Measurements from ENCODE around the gene CR2. TPM values are rescaled to one million over a fixed set of nuclear protein-coding genes. Genes with fewer than 3 reads are reported as not detected.

CR2 gene
- total and polyA plus RNA-seq, 2 of the 4 experiments (the other 2 are of a cell fraction), result not detected

GRCh38 chr1:207504438-207504837 is 50.3 kb downstream of the CR2 start:
- intact Hi-C loops (cut with micrococcal nuclease), result loop anchor here (5.0 kb wide), 1 partner anchor 767 kb away; no protein-coding TSS in a partner anchor
- ATAC-seq (ENCODE audit: low read depth), result no peak
- H3K14ac ChIP-seq (replicated peaks; ENCODE audit: low read depth, low read length), result no peak overlapping the region

More at GRCh38 chr1:207504438-207504837, 50.3 kb downstream of the CR2 start:
- H4K5ac ChIP-seq (ENCODE audit: low read depth, low read length), result no peak overlapping the region
- no peak overlapping the region for H2AK9ac ChIP-seq (replicated peaks; ENCODE audit: low read depth, low read length, poor library complexity)
- H3K4me2 ChIP-seq (ENCODE audit: low read depth, low read length), result no peak overlapping the region
- H3K36me3 ChIP-seq (ENCODE audit: control insufficient read depth, insufficient read depth, low read length), result no peaks in the 10 kb centered on the region
- no peaks in the 10 kb centered on the region for H4K20me1 ChIP-seq (ENCODE audit: insufficient read depth, low read length)
- no peak overlapping the region for H3K23ac ChIP-seq (ENCODE audit: low read depth, low read length)
- peaks cover 5% of the 10 kb centered on the region for H3K27me3 ChIP-seq (ENCODE audit: control insufficient read depth, insufficient read depth, low read length)
- POLR2A ChIA-PET (ENCODE audit: unreplicated experiment), result no interaction called here
- H2AFZ ChIP-seq (replicated peaks; ENCODE audit: low read length, poor library complexity), result no peak overlapping the region
- H3K9ac ChIP-seq (ENCODE audit: low read depth, low read length), result no peak overlapping the region
- no peak overlapping the region for H2BK120ac ChIP-seq (ENCODE audit: low read depth, low read length)
- no peak overlapping the region for H2BK15ac ChIP-seq (ENCODE audit: low read depth, low read length)
- H4K91ac ChIP-seq (ENCODE audit: insufficient read depth, low read depth, low read length), result no peak overlapping the region
- H3K56ac ChIP-seq (ENCODE audit: extremely low read depth, insufficient read depth, low read length), result no peak overlapping the region
- no peaks in the 10 kb centered on the region for H3K4me1 ChIP-seq (ENCODE audit: control insufficient read depth, insufficient read depth, low read length)
- no peaks in the 10 kb centered on the region for H3K9me3 ChIP-seq (ENCODE audit: control insufficient read depth, insufficient read depth, low read length)
- H3K4ac ChIP-seq (ENCODE audit: low read depth, low read length), result no peak overlapping the region
- H2BK20ac ChIP-seq (ENCODE audit: low read depth, low read length), result no peak overlapping the region
- H3K79me1 ChIP-seq (ENCODE audit: low read depth in 1 of 2, low read length in 2 of 2), result no peaks in the 10 kb centered on the region
- BruUV-seq (replicated peaks), result no TSS peak
- H2BK5ac ChIP-seq (ENCODE audit: low read depth, low read length, poor library complexity, severe bottlenecking), result no peak overlapping the region
- no peaks in the 10 kb centered on the region for H3K9me1 ChIP-seq (ENCODE audit: insufficient read depth, low read length)
- no peak overlapping the region for H3K18ac ChIP-seq (ENCODE audit: low read depth, low read length)
- dilution Hi-C loops (cut with HindIII; ENCODE audit: low sequenced_read_pairs, unreplicated experiment), result no loop called here
- no peak overlapping the region for H2AK5ac ChIP-seq (ENCODE audit: low read depth, low read length)
- H3K4me3 ChIP-seq (ENCODE audit: insufficient read depth, low read depth, low read length), result no peak overlapping the region
- DNase-seq, result no peak
- in situ Hi-C loops (cut with MboI; ENCODE audit: low sequenced_read_pairs), result no loop called here
- TF ChIP-seq CHD1 (IDR thresholded peaks at IDR 0.05; ENCODE audit: low read depth, low read length) (no peak), RAD21 (IDR thresholded peaks at IDR 0.05; ENCODE audit: low read length) (no peak), RCOR1 (IDR thresholded peaks at IDR 0.05; ENCODE audit: insufficient replicate concordance, low read length) (no peak), POLR2A (IDR thresholded peaks at IDR 0.05; ENCODE audit: low read depth, low read length) (no peak), FOS (IDR thresholded peaks at IDR 0.05; ENCODE audit: low read depth, low read length) (no peak), ELK1 (IDR thresholded peaks at IDR 0.05; ENCODE audit: borderline replicate concordance, low read depth, low read length) (no peak), SMC3 (IDR thresholded peaks at IDR 0.05; ENCODE audit: low read depth, low read length) (no peak), CTCF (conservative IDR thresholded peaks at IDR 0.05; ENCODE audit: low read depth, low read length) (no peak), CEBPB (IDR thresholded peaks at IDR 0.05; ENCODE audit: low read depth, low read length) (no peak), BHLHE40 (IDR thresholded peaks at IDR 0.05; ENCODE audit: low read depth, low read length) (no peak), MAFK (IDR thresholded peaks at IDR 0.05; ENCODE audit: low read depth, low read length) (no peak)
- no peak overlapping the region for H4K8ac ChIP-seq (ENCODE audit: low read depth in 2 of 2, low read length in 2 of 2)
- no peak overlapping the region for H3K27ac ChIP-seq (ENCODE audit: insufficient read depth, low read length)
- CTCF ChIA-PET, result no interaction called here

Data from IMR-90 (cell line).